ENCODE results near the gene RPL10. TPM values are rescaled to one million over a fixed set of nuclear protein-coding genes. Genes with fewer than 3 reads are reported as not detected.

The RPL10 gene
- total and polyA plus RNA-seq, 4 donors: 2,525 to 7,505 (median 4,944) TPM

DNA sequence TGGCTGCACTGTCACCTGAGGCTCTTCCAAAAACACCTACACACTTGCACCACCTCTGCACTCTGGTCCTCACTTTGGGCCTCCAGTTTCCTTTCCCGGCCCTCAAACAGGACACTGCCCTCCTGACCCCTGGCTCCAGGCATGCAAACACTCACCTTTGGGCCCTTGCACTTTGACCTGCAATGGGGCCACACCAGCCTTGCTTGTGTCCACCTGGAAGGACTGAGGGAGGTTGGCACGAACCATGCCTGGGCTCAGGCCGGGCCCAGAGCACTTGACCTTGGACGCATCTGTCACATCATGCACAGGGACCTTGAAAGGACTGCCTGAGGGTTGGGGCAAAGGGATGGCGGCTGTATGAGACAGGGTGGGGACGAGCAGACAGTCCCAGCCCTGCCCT is 39.3 kb upstream of the RPL10 start:
- Histone ChIP-seq H3K27ac (ENCODE audit: low read depth in 1 of 2, low read length in 2 of 2) (no peak overlapping the region), H3K27me3 (ENCODE audit: control insufficient read depth in 1 of 2, insufficient read depth in 2 of 2, low read length in 1 of 2) (no peaks in the 10 kb centered on the region), H3K4me1 (ENCODE audit: control insufficient read depth in 1 of 2, insufficient read depth in 2 of 2, low read length in 2 of 2) (no peaks in the 10 kb centered on the region), H3K4me3 (ENCODE audit: low read length in 2 of 2) (no peak overlapping the region), H3K9me3 (ENCODE audit: control insufficient read depth, low read length) (no peaks in the 10 kb centered on the region), H3K36me3 (ENCODE audit: control insufficient read depth in 1 of 2, insufficient read depth in 2 of 2, low read length in 1 of 2) (peaks cover 0 to 26% of the 10 kb centered on the region in 2 donors)
- no peak for ATAC-seq (ENCODE audit: low FRiP score)
- intact Hi-C loops (cut with DNase I): no loop called here
- 60 to 78% methylated on average over 6 of the region's 6 CpGs for WGBS, 2 donors
- DNase-seq: no peak

DNA sequence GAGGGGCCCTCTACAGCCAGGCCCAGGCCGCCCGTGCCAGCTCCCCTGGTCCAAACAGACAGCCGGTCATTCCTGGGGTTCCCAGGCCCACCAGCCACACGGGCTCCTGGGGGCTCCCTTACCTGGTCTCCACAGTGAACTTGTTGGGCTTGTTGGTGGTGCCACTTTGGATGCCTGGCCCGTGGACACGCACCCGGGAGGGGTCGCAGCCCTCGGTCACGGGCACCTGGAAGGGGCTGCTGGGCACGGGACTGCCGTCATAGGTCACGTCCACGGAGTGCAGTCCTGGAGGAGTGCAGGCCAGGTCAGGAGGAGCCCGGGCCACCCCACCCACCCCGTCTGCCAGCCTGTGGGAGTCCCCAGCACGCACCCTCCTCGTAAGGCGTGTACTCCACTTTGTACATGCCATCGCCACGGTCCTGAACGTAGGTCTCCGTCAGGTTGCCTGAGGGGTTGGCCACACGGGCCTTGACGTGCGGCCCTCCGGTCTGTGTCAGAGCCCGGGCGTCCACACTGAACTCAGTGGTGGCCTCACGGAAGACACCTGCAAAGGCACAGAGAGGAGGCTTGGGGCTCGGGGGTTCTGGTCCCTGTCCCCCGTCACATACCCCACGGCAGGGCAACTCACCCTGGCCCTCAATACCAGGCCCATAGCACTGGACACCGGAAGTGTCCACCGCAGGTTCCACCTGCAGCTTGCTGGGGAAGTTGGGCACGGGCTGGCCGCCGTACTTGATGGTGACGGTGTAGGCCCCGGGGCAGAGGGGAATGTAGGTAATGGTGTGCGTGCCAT is 38.6 kb upstream of the RPL10 start:
- Histone ChIP-seq H3K27ac (ENCODE audit: low read depth in 1 of 2, low read length in 2 of 2) (no peak overlapping the region), H3K9me3 (ENCODE audit: control insufficient read depth, low read length) (no peaks in the 10 kb centered on the region), H3K36me3 (ENCODE audit: control insufficient read depth in 1 of 2, insufficient read depth in 2 of 2, low read length in 1 of 2) (peaks cover 0 to 24% of the 10 kb centered on the region in 2 donors), H3K4me3 (ENCODE audit: low read length in 2 of 2) (no peak overlapping the region), H3K4me1 (ENCODE audit: control insufficient read depth in 1 of 2, insufficient read depth in 2 of 2, low read length in 2 of 2) (no peaks in the 10 kb centered on the region), H3K27me3 (ENCODE audit: control insufficient read depth in 1 of 2, insufficient read depth in 2 of 2, low read length in 1 of 2) (no peaks in the 10 kb centered on the region)
- no peak for ATAC-seq (ENCODE audit: low FRiP score)
- intact Hi-C loops (cut with DNase I): no loop called here
- WGBS, 2 donors: 59 to 79% methylated on average over 41 of the region's 41 CpGs
- DNase-seq: no peak

DNA sequence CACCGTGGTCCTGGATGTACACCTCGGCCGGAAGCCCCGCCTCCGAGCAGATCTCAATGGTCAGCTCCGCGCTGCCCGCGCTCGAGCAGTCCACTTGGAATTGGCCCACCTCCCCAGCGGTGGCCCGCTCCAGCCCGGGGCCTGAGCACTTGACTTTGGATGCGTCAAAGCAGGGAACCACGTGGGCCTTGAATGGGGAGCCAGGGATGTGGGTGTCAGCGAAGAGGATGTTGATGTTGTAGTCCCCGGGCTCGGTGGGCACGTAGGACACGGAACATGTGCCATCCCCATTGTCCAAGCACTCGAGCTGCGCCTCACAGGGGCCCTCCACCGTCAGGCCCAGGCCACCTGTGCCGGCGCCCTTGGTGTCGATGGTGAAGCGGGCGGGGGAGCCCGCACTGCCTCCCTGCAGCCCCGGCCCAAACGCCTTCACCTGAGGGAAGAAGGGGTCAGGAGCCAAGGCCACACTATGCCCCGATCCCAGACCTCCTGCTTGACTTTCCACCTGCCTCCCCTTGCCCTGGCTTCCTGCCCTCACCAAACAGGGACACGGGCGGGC is 37.9 kb upstream of the RPL10 start:
- Histone ChIP-seq H3K27me3 (ENCODE audit: control insufficient read depth in 1 of 2, insufficient read depth in 2 of 2, low read length in 1 of 2) (no peaks in the 10 kb centered on the region), H3K4me3 (ENCODE audit: low read length in 2 of 2) (no peak overlapping the region), H3K36me3 (ENCODE audit: control insufficient read depth in 1 of 2, insufficient read depth in 2 of 2, low read length in 1 of 2) (peaks cover 0 to 24% of the 10 kb centered on the region in 2 donors), H3K9me3 (ENCODE audit: control insufficient read depth, low read length) (no peaks in the 10 kb centered on the region), H3K4me1 (ENCODE audit: control insufficient read depth in 1 of 2, insufficient read depth in 2 of 2, low read length in 2 of 2) (no peaks in the 10 kb centered on the region), H3K27ac (ENCODE audit: low read depth in 1 of 2, low read length in 2 of 2) (no peak overlapping the region)
- DNase-seq (no peak), ATAC-seq (ENCODE audit: low FRiP score) (no peak)
- WGBS, 2 donors: 51 to 70% methylated on average over 34 of the region's 34 CpGs
- intact Hi-C loops (cut with DNase I): no loop called here

DNA sequence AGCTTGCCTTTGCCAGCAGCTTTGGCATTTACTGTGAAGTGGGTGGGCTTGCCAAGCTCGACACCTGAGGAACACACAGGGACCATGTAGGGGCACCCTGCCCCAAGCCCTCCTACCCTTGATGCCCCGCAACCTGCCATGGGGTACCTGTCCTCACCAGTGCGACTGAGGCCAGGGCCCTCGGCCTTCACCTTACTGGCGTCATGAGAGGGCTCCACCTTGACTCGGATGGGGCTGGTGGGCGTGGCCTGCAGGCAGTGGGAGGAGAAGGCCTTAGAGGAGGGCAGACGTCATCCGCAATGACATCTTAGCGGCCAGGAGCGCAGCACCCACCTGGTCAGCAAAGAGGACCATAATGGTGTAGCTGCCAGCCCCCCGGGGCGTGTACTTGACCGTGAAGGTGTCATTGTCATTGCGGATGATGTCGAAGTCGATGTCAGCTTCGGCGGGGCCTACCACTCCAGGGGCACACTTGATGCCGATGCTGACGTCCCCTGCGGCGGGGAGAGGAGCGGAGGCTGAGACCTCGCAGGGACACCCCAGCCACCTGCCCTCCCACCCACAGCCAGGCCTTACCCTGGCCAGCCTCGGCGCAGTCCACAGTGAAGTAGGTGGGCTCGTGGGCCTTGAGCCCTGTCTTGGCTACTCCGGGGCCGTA is 36.0 kb upstream of the RPL10 start:
- no peak overlapping the region for H3K4me3 ChIP-seq (ENCODE audit: low read length in 2 of 2)
- H3K36me3 ChIP-seq (ENCODE audit: control insufficient read depth in 1 of 2, insufficient read depth in 2 of 2, low read length in 1 of 2): peaks cover 0 to 28% of the 10 kb centered on the region in 2 donors
- WGBS, 2 donors: 63 to 77% methylated on average over 29 to 30 of the region's 30 CpGs

DNA sequence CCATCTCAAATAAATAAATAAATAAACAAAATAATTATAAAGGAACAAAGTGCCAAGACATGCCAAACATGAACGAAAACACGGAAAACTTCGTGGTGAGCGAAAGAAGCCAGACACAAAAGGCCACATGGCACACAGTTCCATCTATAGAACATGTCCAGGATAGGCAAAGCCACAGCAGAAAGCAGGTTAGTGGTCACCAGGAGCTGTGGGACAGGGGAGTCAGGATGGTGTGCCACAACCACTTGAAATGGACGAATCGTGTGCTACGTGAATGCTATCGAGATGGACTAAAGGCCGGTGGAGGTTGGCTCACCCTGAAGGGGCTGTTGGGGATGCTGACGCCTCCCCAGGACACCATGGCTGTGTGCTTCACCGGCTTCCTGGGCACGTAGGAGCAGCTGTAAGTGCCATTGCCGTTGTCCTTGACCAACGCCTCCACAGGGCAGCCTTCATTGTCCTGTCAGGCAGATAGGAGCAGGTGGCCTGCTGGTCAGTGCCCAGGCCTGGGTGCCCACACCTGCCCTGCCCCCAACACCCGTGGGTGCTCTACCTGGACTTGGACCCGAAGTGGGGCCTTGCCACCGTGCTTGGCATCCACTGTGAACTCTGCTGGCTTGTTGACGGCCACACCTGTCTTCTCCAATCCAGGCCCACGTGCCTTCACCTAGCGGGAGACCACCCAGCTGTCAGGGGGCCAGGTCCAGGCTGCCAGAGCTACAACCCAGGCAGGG is 34.3 kb upstream of the RPL10 start:
- H3K36me3 ChIP-seq (ENCODE audit: control insufficient read depth in 1 of 2, insufficient read depth in 2 of 2, low read length in 1 of 2): peaks cover 0 to 25% of the 10 kb centered on the region in 2 donors

More for the DNA sequence above, 36.0 kb upstream of the RPL10 start:
- Histone ChIP-seq H3K27me3 (ENCODE audit: control insufficient read depth in 1 of 2, insufficient read depth in 2 of 2, low read length in 1 of 2) (no peaks in the 10 kb centered on the region), H3K4me1 (ENCODE audit: control insufficient read depth in 1 of 2, insufficient read depth in 2 of 2, low read length in 2 of 2) (no peaks in the 10 kb centered on the region), H3K27ac (ENCODE audit: low read depth in 1 of 2, low read length in 2 of 2) (no peak overlapping the region), H3K9me3 (ENCODE audit: control insufficient read depth, low read length) (no peaks in the 10 kb centered on the region)
- intact Hi-C loops (cut with DNase I): no loop called here
- no peak for ATAC-seq (ENCODE audit: low FRiP score)
- DNase-seq: no peak

DNA sequence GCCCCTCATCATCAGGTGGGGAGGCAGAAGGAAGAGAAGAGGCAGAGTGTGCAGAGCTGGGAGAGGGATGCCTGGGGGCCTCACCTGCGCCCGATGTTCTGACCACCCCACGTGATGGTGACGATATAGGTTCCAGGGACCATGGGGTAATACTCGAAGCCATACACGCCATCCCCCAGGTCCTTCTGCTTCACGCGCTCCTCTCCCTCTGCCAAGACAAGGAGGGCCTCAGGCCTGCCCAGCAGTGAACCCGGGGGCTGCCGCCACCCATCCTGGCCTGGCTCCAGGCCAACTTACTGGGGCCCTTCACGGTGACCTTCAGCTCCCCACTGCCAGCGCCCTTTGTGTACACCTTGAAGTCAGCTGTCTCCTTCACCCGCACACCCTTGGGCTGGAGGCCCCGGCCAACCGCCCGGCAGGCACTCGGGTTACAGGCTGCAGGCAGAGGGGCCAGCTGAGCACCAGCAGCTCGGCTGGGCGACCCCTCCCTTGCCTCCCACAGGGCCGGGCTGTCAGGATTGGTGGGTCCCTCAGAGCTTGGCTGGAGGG is 33.1 kb upstream of the RPL10 start:
- Histone ChIP-seq H3K4me1 (ENCODE audit: control insufficient read depth in 1 of 2, insufficient read depth in 2 of 2, low read length in 2 of 2) (no peaks in the 10 kb centered on the region), H3K27me3 (ENCODE audit: control insufficient read depth in 1 of 2, insufficient read depth in 2 of 2, low read length in 1 of 2) (no peaks in the 10 kb centered on the region), H3K36me3 (ENCODE audit: control insufficient read depth in 1 of 2, insufficient read depth in 2 of 2, low read length in 1 of 2) (peaks cover 0 to 15% of the 10 kb centered on the region in 2 donors), H3K27ac (ENCODE audit: low read depth in 1 of 2, low read length in 2 of 2) (no peak overlapping the region), H3K9me3 (ENCODE audit: control insufficient read depth, low read length) (no peaks in the 10 kb centered on the region), H3K4me3 (ENCODE audit: low read length in 2 of 2) (no peak overlapping the region)
- ATAC-seq (ENCODE audit: low FRiP score) (no peak), DNase-seq (no peak)
- WGBS, 2 donors: 29 to 69% methylated on average over 17 to 20 of the region's 20 CpGs
- intact Hi-C loops (cut with DNase I): no loop called here

More for the DNA sequence above, 34.3 kb upstream of the RPL10 start:
- Histone ChIP-seq H3K9me3 (ENCODE audit: control insufficient read depth, low read length) (no peaks in the 10 kb centered on the region), H3K4me1 (ENCODE audit: control insufficient read depth in 1 of 2, insufficient read depth in 2 of 2, low read length in 2 of 2) (no peaks in the 10 kb centered on the region), H3K4me3 (ENCODE audit: low read length in 2 of 2) (no peak overlapping the region), H3K27me3 (ENCODE audit: control insufficient read depth in 1 of 2, insufficient read depth in 2 of 2, low read length in 1 of 2) (no peaks in the 10 kb centered on the region), H3K27ac (ENCODE audit: low read depth in 1 of 2, low read length in 2 of 2) (peak overlapping the region in 1 of 2 donors; percentile 5)
- no peak for ATAC-seq (ENCODE audit: low FRiP score)
- intact Hi-C loops (cut with DNase I): no loop called here
- DNase-seq: no peak
- WGBS, 2 donors: 22 to 54% methylated on average over 20 of the region's 20 CpGs

DNA sequence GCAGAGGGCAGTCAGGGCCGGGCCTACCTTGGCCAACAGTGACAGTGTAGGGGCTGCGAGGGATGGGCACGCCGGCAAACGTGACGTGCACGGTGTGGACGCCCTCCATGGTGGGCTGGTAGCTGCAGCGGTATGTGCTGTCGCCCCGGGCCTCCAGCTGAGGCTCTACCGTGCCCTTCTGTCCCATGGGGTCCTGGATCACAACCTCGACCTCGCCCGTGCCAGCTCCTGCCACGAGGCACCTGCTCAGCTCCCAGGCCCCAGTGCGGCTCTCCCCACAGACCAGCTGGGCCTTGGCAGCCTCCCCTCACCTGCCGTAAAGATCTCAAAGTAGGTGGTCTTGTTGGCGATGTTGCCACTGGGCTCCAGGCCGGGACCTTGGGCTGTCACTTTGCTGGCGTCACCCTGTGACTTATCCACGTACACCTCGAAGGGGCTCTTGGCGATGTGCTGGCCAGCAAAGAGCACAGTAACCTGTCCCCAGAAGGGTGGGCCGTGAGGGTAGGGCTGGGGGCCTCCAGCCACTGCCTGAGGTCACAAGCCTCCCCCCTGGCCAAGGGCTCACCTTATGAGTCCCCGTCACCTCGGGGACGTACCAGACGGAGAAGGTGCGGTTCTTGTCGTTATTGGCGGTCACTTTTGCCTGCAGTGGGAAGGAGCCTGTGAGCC is 32.0 kb upstream of the RPL10 start:
- WGBS, 2 donors: 24 to 56% methylated on average over 26 to 32 of the region's 32 CpGs
- no peaks in the 10 kb centered on the region for H3K27me3 ChIP-seq (ENCODE audit: control insufficient read depth in 1 of 2, insufficient read depth in 2 of 2, low read length in 1 of 2)
- no peak overlapping the region for H3K4me3 ChIP-seq (ENCODE audit: low read length in 2 of 2)
- H3K27ac ChIP-seq (ENCODE audit: low read depth in 1 of 2, low read length in 2 of 2): peak overlapping the region in 1 of 2 donors; percentile 68
- DNase-seq (no peak), ATAC-seq (ENCODE audit: low FRiP score) (no peak)
- no peaks in the 10 kb centered on the region for H3K9me3 ChIP-seq (ENCODE audit: control insufficient read depth, low read length)
- H3K4me1 ChIP-seq (ENCODE audit: control insufficient read depth in 1 of 2, insufficient read depth in 2 of 2, low read length in 2 of 2): no peaks in the 10 kb centered on the region
- intact Hi-C loops (cut with DNase I): no loop called here
- peaks cover 0 to 17% of the 10 kb centered on the region in 2 donors for H3K36me3 ChIP-seq (ENCODE audit: control insufficient read depth in 1 of 2, insufficient read depth in 2 of 2, low read length in 1 of 2)

DNA sequence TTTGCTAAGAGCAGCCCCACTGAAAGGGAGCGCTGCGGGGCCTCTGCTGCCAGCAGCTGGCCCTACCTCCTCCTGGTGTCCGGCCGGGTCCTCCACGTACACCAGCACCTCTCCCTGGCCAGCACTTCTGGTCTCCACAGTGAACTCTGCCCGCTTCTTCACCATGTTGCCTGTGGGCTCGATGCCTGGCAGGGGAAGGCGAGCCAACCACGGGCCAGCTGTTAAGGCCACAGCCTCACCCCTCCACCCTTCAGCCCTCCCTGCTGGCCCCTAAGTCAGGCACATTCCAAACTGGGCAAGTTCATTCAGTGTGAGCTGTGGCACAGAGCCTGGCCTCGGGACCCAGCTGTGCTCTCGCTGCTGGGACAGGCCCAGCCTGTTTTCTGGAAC is 31.5 kb upstream of the RPL10 start:
- no peaks in the 10 kb centered on the region for H3K27me3 ChIP-seq (ENCODE audit: control insufficient read depth in 1 of 2, insufficient read depth in 2 of 2, low read length in 1 of 2)
- H3K36me3 ChIP-seq (ENCODE audit: control insufficient read depth in 1 of 2, insufficient read depth in 2 of 2, low read length in 1 of 2): peaks cover 0 to 17% of the 10 kb centered on the region in 2 donors
- peak overlapping the region in 1 of 2 donors; percentile 74 for H3K27ac ChIP-seq (ENCODE audit: low read depth in 1 of 2, low read length in 2 of 2)
- DNase-seq (no peak), ATAC-seq (ENCODE audit: low FRiP score) (no peak)
- WGBS, 2 donors: 13 to 54% methylated on average over 10 to 11 of the region's 11 CpGs
- intact Hi-C loops (cut with DNase I): no loop called here
- no peaks in the 10 kb centered on the region for H3K9me3 ChIP-seq (ENCODE audit: control insufficient read depth, low read length)
- no peak overlapping the region for H3K4me3 ChIP-seq (ENCODE audit: low read length in 2 of 2)
- H3K4me1 ChIP-seq (ENCODE audit: control insufficient read depth in 1 of 2, insufficient read depth in 2 of 2, low read length in 2 of 2): no peaks in the 10 kb centered on the region

Measured in aorta (tissue), 5 donors.